ENCODE data around the gene EDIL3. TPM values are rescaled to one million over a fixed set of nuclear protein-coding genes. Genes with fewer than 3 reads are reported as not detected.
A peak's percentile ranks its signal among the peaks of the same experiment; 100 is the strongest.

EDIL3 gene
- total and polyA plus RNA-seq, 9 donors, result 7.6 to 18.3 (median 11.6) TPM

- 80% methylated on average over 1 of the region's 2 CpGs for WGBS (ENCODE audit: insufficient coverage)
- H3K4me3 ChIP-seq (ENCODE audit: low read length), result no peak overlapping the region
- no peaks in the 10 kb centered on the region for H3K4me1 ChIP-seq (ENCODE audit: control insufficient read depth, insufficient read depth, low read length)
- H3K9me3 ChIP-seq (replicated peaks; ENCODE audit: control insufficient read depth, low read depth, low read length), result no peaks in the 10 kb centered on the region
- H3K27ac ChIP-seq (ENCODE audit: low read length), result no peak overlapping the region
- no peak for DNase-seq
- H3K27me3 ChIP-seq (ENCODE audit: control insufficient read depth, insufficient read depth, low read length), result no peaks in the 10 kb centered on the region
- H3K36me3 ChIP-seq (ENCODE audit: control insufficient read depth, insufficient read depth, low read length), result no peaks in the 10 kb centered on the region
These were observed 94.0 kb downstream of the EDIL3 start for GRCh38 chr5:84290673-84291072.

GRCh38 chr5:84290161-84290560, 94.5 kb downstream of the EDIL3 start:
- H3K36me3 ChIP-seq (ENCODE audit: control insufficient read depth, insufficient read depth, low read length), result no peaks in the 10 kb centered on the region
- H3K27me3 ChIP-seq (ENCODE audit: control insufficient read depth, insufficient read depth, low read length), result no peaks in the 10 kb centered on the region
- H3K4me1 ChIP-seq (ENCODE audit: control insufficient read depth, insufficient read depth, low read length), result no peaks in the 10 kb centered on the region
- H3K4me3 ChIP-seq (ENCODE audit: low read length), result no peak overlapping the region
- no peaks in the 10 kb centered on the region for H3K9me3 ChIP-seq (replicated peaks; ENCODE audit: control insufficient read depth, low read depth, low read length)
- DNase-seq, result no peak
- WGBS (ENCODE audit: insufficient coverage), result 77% methylated on average over 2 of the region's 4 CpGs
- H3K27ac ChIP-seq (ENCODE audit: low read length), result no peak overlapping the region

- Histone ChIP-seq H3K27ac (ENCODE audit: low read length) (no peak overlapping the region), H3K36me3 (ENCODE audit: control insufficient read depth, insufficient read depth, low read length) (no peaks in the 10 kb centered on the region), H3K4me1 (ENCODE audit: control insufficient read depth, insufficient read depth, low read length) (no peaks in the 10 kb centered on the region), H3K27me3 (ENCODE audit: control insufficient read depth, insufficient read depth, low read length) (no peaks in the 10 kb centered on the region), H3K4me3 (ENCODE audit: low read length) (no peak overlapping the region), H3K9me3 (replicated peaks; ENCODE audit: control insufficient read depth, low read depth, low read length) (no peaks in the 10 kb centered on the region)
- 48% methylated on average over 3 of the region's 4 CpGs for WGBS (ENCODE audit: insufficient coverage)
- no peak for DNase-seq
These were observed 96.7 kb downstream of the EDIL3 start for GRCh38 chr5:84287951-84288350.

GRCh38 chr5:84286662-84287061, 98.0 kb downstream of the EDIL3 start:
- no peak for DNase-seq
- no peaks in the 10 kb centered on the region for H3K9me3 ChIP-seq (replicated peaks; ENCODE audit: control insufficient read depth, low read depth, low read length)

GRCh38 chr5:84285641-84286637, 98.7 kb downstream of the EDIL3 start:
- 100% methylated on average over 1 of the region's 8 CpGs for WGBS (ENCODE audit: insufficient coverage)
- Histone ChIP-seq H3K36me3 (ENCODE audit: control insufficient read depth, insufficient read depth, low read length) (no peaks in the 10 kb centered on the region), H3K4me3 (ENCODE audit: low read length) (no peak overlapping the region), H3K27me3 (ENCODE audit: control insufficient read depth, insufficient read depth, low read length) (no peaks in the 10 kb centered on the region), H3K27ac (ENCODE audit: low read length) (no peak overlapping the region), H3K9me3 (replicated peaks; ENCODE audit: control insufficient read depth, low read depth, low read length) (no peaks in the 10 kb centered on the region), H3K4me1 (ENCODE audit: control insufficient read depth, insufficient read depth, low read length) (no peaks in the 10 kb centered on the region)
- DNase-seq, result peak; percentile 58

More at GRCh38 chr5:84286662-84287061, 98.0 kb downstream of the EDIL3 start:
- Histone ChIP-seq H3K4me3 (ENCODE audit: low read length) (no peak overlapping the region), H3K27me3 (ENCODE audit: control insufficient read depth, insufficient read depth, low read length) (no peaks in the 10 kb centered on the region), H3K27ac (ENCODE audit: low read length) (no peak overlapping the region), H3K4me1 (ENCODE audit: control insufficient read depth, insufficient read depth, low read length) (no peaks in the 10 kb centered on the region), H3K36me3 (ENCODE audit: control insufficient read depth, insufficient read depth, low read length) (no peaks in the 10 kb centered on the region)

- Histone ChIP-seq H3K27ac (ENCODE audit: low read length) (no peak overlapping the region), H3K9me3 (replicated peaks; ENCODE audit: control insufficient read depth, low read depth, low read length) (no peaks in the 10 kb centered on the region), H3K4me3 (ENCODE audit: low read length) (no peak overlapping the region), H3K4me1 (ENCODE audit: control insufficient read depth, insufficient read depth, low read length) (no peaks in the 10 kb centered on the region), H3K27me3 (ENCODE audit: control insufficient read depth, insufficient read depth, low read length) (no peaks in the 10 kb centered on the region), H3K36me3 (ENCODE audit: control insufficient read depth, insufficient read depth, low read length) (no peaks in the 10 kb centered on the region)
- no peak for DNase-seq
These were observed 103.3 kb downstream of the EDIL3 start for GRCh38 chr5:84281383-84281782.

- no peaks in the 10 kb centered on the region for H3K36me3 ChIP-seq (ENCODE audit: control insufficient read depth, insufficient read depth, low read length)
- H3K4me3 ChIP-seq (ENCODE audit: low read length), result no peak overlapping the region
- DNase-seq, result no peak
- H3K27me3 ChIP-seq (ENCODE audit: control insufficient read depth, insufficient read depth, low read length), result no peaks in the 10 kb centered on the region
- H3K27ac ChIP-seq (ENCODE audit: low read length), result no peak overlapping the region
- no peaks in the 10 kb centered on the region for H3K9me3 ChIP-seq (replicated peaks; ENCODE audit: control insufficient read depth, low read depth, low read length)
- H3K4me1 ChIP-seq (ENCODE audit: control insufficient read depth, insufficient read depth, low read length), result no peaks in the 10 kb centered on the region
These were observed 105.4 kb downstream of the EDIL3 start for GRCh38 chr5:84279234-84279633.

- H3K36me3 ChIP-seq (ENCODE audit: control insufficient read depth, insufficient read depth, low read length), result no peaks in the 10 kb centered on the region
- WGBS (ENCODE audit: insufficient coverage), result no CpG with 5 or more reads among the region's 1 CpG
- DNase-seq, result no peak
- H3K4me3 ChIP-seq (ENCODE audit: low read length), result no peak overlapping the region
- H3K27ac ChIP-seq (ENCODE audit: low read length), result no peak overlapping the region
- no peaks in the 10 kb centered on the region for H3K9me3 ChIP-seq (replicated peaks; ENCODE audit: control insufficient read depth, low read depth, low read length)
- H3K27me3 ChIP-seq (ENCODE audit: control insufficient read depth, insufficient read depth, low read length), result no peaks in the 10 kb centered on the region
- no peaks in the 10 kb centered on the region for H3K4me1 ChIP-seq (ENCODE audit: control insufficient read depth, insufficient read depth, low read length)
These were observed 109.1 kb downstream of the EDIL3 start for GRCh38 chr5:84275609-84276008.

GRCh38 chr5:84274585-84275468, 109.9 kb downstream of the EDIL3 start:
- Histone ChIP-seq H3K4me1 (ENCODE audit: control insufficient read depth, insufficient read depth, low read length) (no peaks in the 10 kb centered on the region), H3K27ac (ENCODE audit: low read length) (no peak overlapping the region), H3K27me3 (ENCODE audit: control insufficient read depth, insufficient read depth, low read length) (no peaks in the 10 kb centered on the region), H3K36me3 (ENCODE audit: control insufficient read depth, insufficient read depth, low read length) (no peaks in the 10 kb centered on the region), H3K9me3 (replicated peaks; ENCODE audit: control insufficient read depth, low read depth, low read length) (no peaks in the 10 kb centered on the region), H3K4me3 (ENCODE audit: low read length) (no peak overlapping the region)
- WGBS (ENCODE audit: insufficient coverage), result no CpG with 5 or more reads among the region's 3 CpGs
- DNase-seq, result peak; percentile 32

GRCh38 chr5:84273517-84273883, 111.2 kb downstream of the EDIL3 start:
- DNase-seq, result no peak
- Histone ChIP-seq H3K27ac (ENCODE audit: low read length) (no peak overlapping the region), H3K27me3 (ENCODE audit: control insufficient read depth, insufficient read depth, low read length) (no peaks in the 10 kb centered on the region), H3K36me3 (ENCODE audit: control insufficient read depth, insufficient read depth, low read length) (no peaks in the 10 kb centered on the region), H3K4me1 (ENCODE audit: control insufficient read depth, insufficient read depth, low read length) (no peaks in the 10 kb centered on the region), H3K9me3 (replicated peaks; ENCODE audit: control insufficient read depth, low read depth, low read length) (no peaks in the 10 kb centered on the region), H3K4me3 (ENCODE audit: low read length) (no peak overlapping the region)
- no CpG with 5 or more reads among the region's 2 CpGs for WGBS (ENCODE audit: insufficient coverage)
